Parathyroid adenoma (tissue), 2 donors: ENCODE results near the gene G3BP2.
A peak's percentile ranks its signal among the peaks of the same experiment; 100 is the strongest.
"Not testable (repeated sequence)": the region's sequence is repeated elsewhere in the genome, so short reads cannot be mapped to it uniquely, and the experiment has no call there.

Experiments
- H2AFZ ChIP-seq: fragments of 300-600 bp; sonication (generic); one replicate; pipeline ENCODE4 v1.7.0; 2017; ENCODE audit warnings: antibody characterized with exemption, mild to moderate bottlenecking
- H3K27ac ChIP-seq: fragments of 300-600 bp; sonication (generic); one replicate; pipeline ENCODE4 v1.7.0; 2017
- H3K27me3 ChIP-seq: fragments of 300-600 bp; sonication (generic); one replicate; pipeline ENCODE4 v1.7.0; 2017; ENCODE audit warnings: low read length; ENCODE audit not compliant: control insufficient read depth, insufficient read depth
- H3K36me3 ChIP-seq: fragments of 300-600 bp; sonication (generic); one replicate; pipeline ENCODE4 v1.7.0; 2017; ENCODE audit warnings: low read length; ENCODE audit not compliant: control insufficient read depth, insufficient read depth
- H3K4me1 ChIP-seq: fragments of 300-600 bp; sonication (generic); one replicate; pipeline ENCODE4 v1.7.0; 2017; ENCODE audit warnings: control low read depth
- H3K4me2 ChIP-seq: fragments of 300-600 bp; sonication (generic); one replicate; pipeline ENCODE4 v1.7.0; 2017; ENCODE audit warnings: low read length
- H3K4me3 ChIP-seq: fragments of 300-600 bp; sonication (generic); one replicate; pipeline ENCODE4 v1.7.0; 2017; ENCODE audit warnings: low read depth, low read length
- H3K79me2 ChIP-seq: fragments of 300-600 bp; sonication (generic); one replicate; pipeline ENCODE4 v1.7.0; 2017; ENCODE audit warnings: control low read depth
- H3K9ac ChIP-seq: fragments of 300-600 bp; sonication (generic); one replicate; pipeline ENCODE4 v1.7.0; 2017; ENCODE audit warnings: mild to moderate bottlenecking
- H3K9me3 ChIP-seq: fragments of 300-600 bp; sonication (generic); one replicate; pipeline ENCODE4 v1.7.0; 2017; ENCODE audit warnings: low read length; ENCODE audit not compliant: control insufficient read depth
- TF ChIP-seq, protein P1 (sequence below): fragments of 300-600 bp; sonication (generic); IDR thresholded peaks from one replicate; pipeline ENCODE4 v1.7.0; 2017; ENCODE audit warnings: antibody characterized with exemption, mild to moderate bottlenecking
- donor health status: primary hyperparathyroidism.

The G3BP2 gene

DNA sequence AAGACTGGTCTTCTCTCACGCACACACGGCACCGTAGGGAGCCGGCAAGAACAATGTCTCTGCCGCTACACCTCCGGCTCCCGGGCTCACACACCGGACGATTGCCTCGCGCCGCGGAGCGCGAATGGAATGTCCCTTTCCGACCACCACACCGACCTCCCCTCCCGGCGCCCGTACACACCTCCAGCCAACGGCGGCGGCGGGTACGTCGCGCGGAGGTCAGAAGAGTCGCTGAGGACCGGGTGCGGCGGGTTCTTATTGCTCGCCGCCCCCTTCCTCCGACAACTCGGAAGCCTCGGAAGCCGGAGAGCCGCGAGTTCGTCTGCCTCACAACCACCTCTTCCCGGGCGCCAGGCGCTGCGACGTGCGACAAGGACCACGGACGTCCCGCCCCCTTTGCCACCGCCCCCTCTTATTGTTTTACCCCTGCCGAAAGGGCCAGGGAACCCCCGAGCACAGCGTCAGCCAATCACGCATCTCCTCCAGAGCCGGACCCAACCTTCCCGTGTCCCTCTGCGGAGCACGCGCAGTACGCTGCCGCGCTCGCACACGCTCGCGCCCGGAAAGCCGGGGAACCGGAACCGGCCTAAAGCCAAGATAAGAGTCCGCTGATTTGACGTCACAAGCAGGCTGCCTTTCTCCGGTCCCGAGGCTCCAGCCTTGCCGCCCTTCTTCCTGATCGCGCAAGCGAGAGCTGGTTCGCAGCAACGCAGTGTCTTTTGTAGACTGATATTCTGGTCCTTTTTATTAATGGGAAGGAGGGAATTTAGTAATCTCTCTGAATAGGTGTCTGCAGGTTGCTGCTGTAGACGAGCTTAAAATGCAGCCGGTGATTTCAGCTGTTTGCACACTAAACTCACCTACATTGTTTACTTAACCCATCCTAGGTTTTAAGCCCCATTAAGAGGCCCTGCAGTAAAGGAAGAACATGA, at the start of gene G3BP2:
Gene G3BP2, minus strand, starts transcription at position 385 of the 932 bp plus-strand sequence. CDS start 11,386 bp downstream, outside the sequence.
- Histone ChIP-seq H3K27ac (peak within 1 kb of the TSS; percentile 81), H2AFZ (peak within 1 kb of the TSS; percentile 71), H3K9ac (peak within 1 kb of the TSS; percentile 69), H3K4me2 (peak within 1 kb of the TSS; percentile 96), H3K27me3 (no peaks in the 10 kb centered on the region), H3K4me1 (peaks cover 6% of the 10 kb centered on the region), H3K36me3 (no peaks in the 10 kb centered on the region), H3K79me2 (peaks cover 23% of the 10 kb centered on the region), H3K9me3 (no peaks in the 10 kb centered on the region), H3K4me3 (peak within 1 kb of the TSS; percentile 94)
- TF ChIP-seq, protein P1, sequence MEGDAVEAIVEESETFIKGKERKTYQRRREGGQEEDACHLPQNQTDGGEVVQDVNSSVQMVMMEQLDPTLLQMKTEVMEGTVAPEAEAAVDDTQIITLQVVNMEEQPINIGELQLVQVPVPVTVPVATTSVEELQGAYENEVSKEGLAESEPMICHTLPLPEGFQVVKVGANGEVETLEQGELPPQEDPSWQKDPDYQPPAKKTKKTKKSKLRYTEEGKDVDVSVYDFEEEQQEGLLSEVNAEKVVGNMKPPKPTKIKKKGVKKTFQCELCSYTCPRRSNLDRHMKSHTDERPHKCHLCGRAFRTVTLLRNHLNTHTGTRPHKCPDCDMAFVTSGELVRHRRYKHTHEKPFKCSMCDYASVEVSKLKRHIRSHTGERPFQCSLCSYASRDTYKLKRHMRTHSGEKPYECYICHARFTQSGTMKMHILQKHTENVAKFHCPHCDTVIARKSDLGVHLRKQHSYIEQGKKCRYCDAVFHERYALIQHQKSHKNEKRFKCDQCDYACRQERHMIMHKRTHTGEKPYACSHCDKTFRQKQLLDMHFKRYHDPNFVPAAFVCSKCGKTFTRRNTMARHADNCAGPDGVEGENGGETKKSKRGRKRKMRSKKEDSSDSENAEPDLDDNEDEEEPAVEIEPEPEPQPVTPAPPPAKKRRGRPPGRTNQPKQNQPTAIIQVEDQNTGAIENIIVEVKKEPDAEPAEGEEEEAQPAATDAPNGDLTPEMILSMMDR, result no peak

DNA sequence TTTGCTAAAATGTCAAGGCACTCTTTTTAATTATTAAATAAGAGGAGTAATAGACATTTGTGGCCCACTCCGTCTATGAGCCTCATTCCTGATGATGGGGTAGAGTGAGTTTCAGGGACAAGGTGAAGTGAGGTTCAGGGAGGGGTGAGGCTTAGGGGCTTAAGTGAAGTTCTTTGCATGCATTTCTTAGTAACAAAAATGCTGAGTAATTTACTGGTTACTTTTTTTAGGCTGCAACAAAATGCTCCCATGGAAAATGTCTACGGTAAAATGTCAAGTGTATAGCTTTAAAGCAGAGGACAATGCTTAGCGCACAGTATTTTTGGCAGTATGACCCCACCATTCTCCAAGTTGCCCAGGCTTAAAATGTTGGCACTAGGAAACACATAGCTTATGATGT, 49.2 kb upstream of the G3BP2 start:
- H3K4me1 ChIP-seq, result peaks cover 5% of the 10 kb centered on the region
- no peak overlapping the region for H2AFZ ChIP-seq
- H3K36me3 ChIP-seq, result no peaks in the 10 kb centered on the region
- no peak overlapping the region for H3K4me2 ChIP-seq
- no peaks in the 10 kb centered on the region for H3K9me3 ChIP-seq
- H3K4me3 ChIP-seq, result no peak overlapping the region
- H3K79me2 ChIP-seq, result peaks cover 4% of the 10 kb centered on the region
- TF ChIP-seq, protein P1, result no peak
- H3K27me3 ChIP-seq, result no peaks in the 10 kb centered on the region
- H3K27ac ChIP-seq, result no peak overlapping the region
- H3K9ac ChIP-seq, result no peak overlapping the region

DNA sequence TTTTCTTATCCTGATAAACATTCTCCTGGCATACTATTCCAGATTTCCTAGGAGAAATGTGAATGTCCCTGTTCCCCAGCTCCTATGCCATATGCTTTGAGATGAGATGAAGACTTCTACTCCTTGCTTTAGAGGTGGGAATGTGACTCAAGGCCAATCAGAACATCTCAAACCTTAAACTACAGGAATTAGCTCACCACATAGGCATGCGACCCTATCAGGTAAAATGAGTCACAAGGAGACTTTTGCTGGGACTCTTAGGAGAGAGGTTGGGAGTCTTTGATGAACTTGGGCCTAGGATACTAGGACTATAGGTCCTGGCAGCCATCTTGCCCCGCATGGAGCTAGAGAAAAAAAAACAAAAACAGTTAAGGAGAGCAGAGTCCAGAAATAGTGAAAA, 45.3 kb upstream of the G3BP2 start:
- Histone ChIP-seq H2AFZ (no peak overlapping the region), H3K79me2 (no peaks in the 10 kb centered on the region), H3K9ac (no peak overlapping the region), H3K27me3 (no peaks in the 10 kb centered on the region), H3K36me3 (no peaks in the 10 kb centered on the region), H3K4me1 (peaks cover 11% of the 10 kb centered on the region), H3K9me3 (no peaks in the 10 kb centered on the region), H3K4me2 (no peak overlapping the region), H3K4me3 (no peak overlapping the region), H3K27ac (no peak overlapping the region)
- TF ChIP-seq, protein P1, result no peak

DNA sequence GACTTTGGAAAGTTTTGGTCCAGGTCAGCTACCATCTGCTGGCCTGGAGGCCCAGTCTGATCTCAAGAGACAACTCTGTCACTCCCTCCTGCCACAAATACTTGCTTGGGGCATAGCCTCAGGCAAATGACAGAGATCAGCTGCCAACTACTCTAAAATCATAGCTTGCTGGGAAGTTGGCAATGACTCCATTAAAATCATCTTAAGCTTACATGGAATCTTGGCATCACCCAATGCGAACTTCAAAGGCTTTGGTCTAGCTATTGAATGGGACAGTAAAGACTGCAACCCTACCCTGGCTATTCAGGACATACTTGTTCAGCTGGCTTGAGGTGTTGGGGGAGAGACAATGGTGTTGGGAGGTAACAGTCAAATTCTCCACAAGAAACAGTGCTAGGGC, 44.2 kb upstream of the G3BP2 start:
- no peak overlapping the region for H3K4me3 ChIP-seq
- H3K79me2 ChIP-seq, result no peaks in the 10 kb centered on the region
- no peaks in the 10 kb centered on the region for H3K36me3 ChIP-seq
- H3K27ac ChIP-seq, result no peak overlapping the region
- H3K4me1 ChIP-seq, result peaks cover 7% of the 10 kb centered on the region
- TF ChIP-seq, protein P1, result no peak
- no peak overlapping the region for H2AFZ ChIP-seq
- H3K4me2 ChIP-seq, result no peak overlapping the region
- no peak overlapping the region for H3K9ac ChIP-seq
- no peaks in the 10 kb centered on the region for H3K9me3 ChIP-seq
- no peaks in the 10 kb centered on the region for H3K27me3 ChIP-seq

DNA sequence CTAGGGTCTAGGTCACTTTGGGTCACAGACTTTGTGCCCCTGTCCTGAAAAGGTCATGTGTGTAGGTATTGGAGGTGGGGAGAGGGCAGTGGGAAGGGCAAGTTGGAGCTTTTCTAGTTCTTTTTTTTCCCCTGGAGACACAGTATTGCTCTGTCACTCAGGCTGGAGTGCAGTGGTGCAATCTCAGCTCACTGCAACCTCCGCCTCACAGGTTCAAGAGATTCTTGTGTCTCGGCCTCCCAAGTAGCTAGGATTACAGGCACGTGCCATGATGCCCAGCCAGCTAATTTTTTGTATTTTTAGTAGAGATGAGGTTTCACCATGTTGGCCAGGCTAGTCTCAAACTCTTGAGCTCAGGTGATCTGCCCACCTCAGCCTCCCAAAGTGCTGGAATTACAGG, 42.8 kb upstream of the G3BP2 start:
- H3K4me1 ChIP-seq, H3K4me2 ChIP-seq, H3K9ac ChIP-seq, H3K4me3 ChIP-seq, H3K27ac ChIP-seq, H3K27me3 ChIP-seq, H3K79me2 ChIP-seq, H3K36me3 ChIP-seq, H3K9me3 ChIP-seq: not testable (repeated sequence)
- peak overlapping the region; percentile 38 for H2AFZ ChIP-seq
